Hepatocyte (in vitro differentiated cells): ENCODE data around the gene FGB.

Experiments
- CTCF ChIP-seq: fragments of 200-600 bp; sonication (generic); IDR thresholded peaks from 2 replicates; pipeline ENCODE4 v1.5.1; 2016; ENCODE audit warnings: antibody characterized with exemption, mild to moderate bottlenecking; ENCODE audit not compliant: poor library complexity
- EZH2 ChIP-seq: fragments of 200-600 bp; sonication (generic); IDR thresholded peaks from 2 replicates; pipeline ENCODE4 v1.6.1; 2016; ENCODE audit warnings: antibody characterized with exemption, mild to moderate bottlenecking, borderline replicate concordance
- EZH2phosphoT487 ChIP-seq: fragments of 200-600 bp; sonication (generic); IDR thresholded peaks from one replicate; pipeline ENCODE4 v1.6.1; 2018; ENCODE audit warnings: antibody characterized with exemption, mild to moderate bottlenecking, low read depth, moderate library complexity; ENCODE audit not compliant: unreplicated experiment, severe bottlenecking

DNA sequence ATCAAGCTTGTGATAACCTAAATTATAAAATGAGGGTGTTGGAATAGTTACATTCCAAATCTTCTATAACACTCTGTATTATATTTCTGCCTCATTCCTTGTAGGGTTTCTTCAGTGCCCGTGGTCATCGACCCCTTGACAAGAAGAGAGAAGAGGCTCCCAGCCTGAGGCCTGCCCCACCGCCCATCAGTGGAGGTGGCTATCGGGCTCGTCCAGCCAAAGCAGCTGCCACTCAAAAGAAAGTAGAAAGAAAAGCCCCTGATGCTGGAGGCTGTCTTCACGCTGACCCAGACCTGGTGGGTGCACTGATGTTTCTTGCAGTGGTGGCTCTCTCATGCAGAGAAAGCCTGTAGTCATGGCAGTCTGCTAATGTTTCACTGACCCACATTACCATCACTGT, 2.9 kb downstream of the FGB start:
- no peak for TF ChIP-seq EZH2phosphoT487
- no peak for TF ChIP-seq CTCF
- no peak for TF ChIP-seq EZH2
